IMR-90 (cell line): ENCODE measurements around the gene MAPK8IP3. TPM values are rescaled to one million over a fixed set of nuclear protein-coding genes. Genes with fewer than 3 reads are reported as not detected.

Experiments used
- ATAC-seq: fragments of 200-7000 bp; cut with Tn5 transposase; 2 replicates; pipeline ENCODE4 v1.9.1; 2020; ENCODE audit warnings: low read depth, mild to moderate bottlenecking, moderate library complexity
- BruUV-seq: library from RNA; stranded (reverse); fragments of 400-500 nt; replicated peaks from 2 replicates; lab custom pipeline; 2021; lab: Mats Ljungman, UMichigan
- CTCF ChIA-PET: fragments of 300-600 bp; formaldehyde crosslinking; extraction: SDS; loops from one replicate; lab custom pipeline; 2021; ENCODE audit warnings: antibody characterized with exemption; lab: Yijun Ruan, JAX
- POLR2A ChIA-PET: fragments of 300-600 bp; sonication (Branson Sonifier 250); formaldehyde crosslinking; loops from one replicate; lab custom pipeline; 2022; ENCODE audit warnings: antibody characterized with exemption; ENCODE audit not compliant: unreplicated experiment; lab: Charles Lee
- DNase-seq: peaks from one replicate; pipeline ENCODE4 v3.0.0; 2013
- H2AFZ ChIP-seq: replicated peaks from 2 replicates; pipeline ENCODE3; 2013; ENCODE audit warnings: low read length, mild to moderate bottlenecking; ENCODE audit not compliant: poor library complexity
- H2AK5ac ChIP-seq: 2 replicates; pipeline ENCODE4 v1.6.1; 2013; ENCODE audit warnings: low read depth, low read length, inconsistent platforms
- H2AK9ac ChIP-seq: replicated peaks from 2 replicates; pipeline ENCODE3; 2013; ENCODE audit warnings: mild to moderate bottlenecking, low read depth, low read length, moderate library complexity; ENCODE audit not compliant: poor library complexity
- H2BK120ac ChIP-seq: 2 replicates; pipeline ENCODE4 v1.6.1; 2013; ENCODE audit warnings: low read depth, low read length, inconsistent platforms
- H2BK15ac ChIP-seq: 3 replicates; pipeline ENCODE4 v1.6.1; 2013; ENCODE audit warnings: low read depth, low read length, inconsistent platforms
- H2BK20ac ChIP-seq: 2 replicates; pipeline ENCODE4 v1.6.1; 2013; ENCODE audit warnings: low read depth, mild to moderate bottlenecking, inconsistent platforms, low read length, moderate library complexity
- H2BK5ac ChIP-seq: 2 replicates; pipeline ENCODE4 v1.6.1; 2013; ENCODE audit warnings: mild to moderate bottlenecking, low read depth, low read length, inconsistent platforms; ENCODE audit not compliant: poor library complexity, severe bottlenecking
- H3K14ac ChIP-seq: replicated peaks from 2 replicates; pipeline ENCODE4 v1.6.1; 2013; ENCODE audit warnings: low read depth, low read length, inconsistent platforms
- H3K18ac ChIP-seq: 2 replicates; pipeline ENCODE4 v1.6.1; 2013; ENCODE audit warnings: low read depth, low read length, control low read depth
- H3K23ac ChIP-seq: 2 replicates; pipeline ENCODE4 v1.6.1; 2013; ENCODE audit warnings: low read depth, low read length, inconsistent platforms
- H3K27ac ChIP-seq: 2 replicates; pipeline ENCODE4 v1.5.1; 2013; ENCODE audit warnings: mild to moderate bottlenecking, control low read depth, low read length; ENCODE audit not compliant: insufficient read depth
- H3K27me3 ChIP-seq: 2 replicates; pipeline ENCODE4 v1.6.1; 2013; ENCODE audit warnings: low read length; ENCODE audit not compliant: control insufficient read depth, insufficient read depth
- H3K36me3 ChIP-seq: 2 replicates; pipeline ENCODE4 v1.6.1; 2013; ENCODE audit warnings: low read length, mixed read lengths; ENCODE audit not compliant: control insufficient read depth, insufficient read depth
- H3K4ac ChIP-seq: 2 replicates; pipeline ENCODE4 v1.6.1; 2013; ENCODE audit warnings: low read depth, low read length, inconsistent platforms
- H3K4me1 ChIP-seq: 2 replicates; pipeline ENCODE4 v1.6.1; 2013; ENCODE audit warnings: low read length, mixed read lengths; ENCODE audit not compliant: control insufficient read depth, insufficient read depth
- H3K4me2 ChIP-seq: 2 replicates; pipeline ENCODE4 v1.6.1; 2013; ENCODE audit warnings: low read depth, mild to moderate bottlenecking, control low read depth, low read length, moderate library complexity
- H3K4me3 ChIP-seq: 2 replicates; pipeline ENCODE4 v1.5.1; 2013; ENCODE audit warnings: low read depth, mild to moderate bottlenecking, control low read depth, low read length, moderate library complexity; ENCODE audit not compliant: insufficient read depth
- H3K56ac ChIP-seq: 2 replicates; pipeline ENCODE4 v1.6.1; 2013; ENCODE audit warnings: low read length, inconsistent platforms; ENCODE audit not compliant: insufficient read depth; ENCODE audit errors: extremely low read depth
- H3K79me1 ChIP-seq, 2 experiments: 2 replicates each; pipeline ENCODE4 v1.6.1; 2013; ENCODE audit warnings: low read length in 2 of 2, inconsistent platforms in 1 of 2, low read depth in 1 of 2
- H3K9ac ChIP-seq: 2 replicates; pipeline ENCODE4 v1.6.1; 2013; ENCODE audit warnings: low read depth, low read length, control low read depth
- H3K9me1 ChIP-seq: 2 replicates; pipeline ENCODE4 v1.6.1; 2013; ENCODE audit warnings: low read length, inconsistent platforms; ENCODE audit not compliant: insufficient read depth
- H3K9me3 ChIP-seq: 2 replicates; pipeline ENCODE4 v1.6.1; 2013; ENCODE audit warnings: low read length; ENCODE audit not compliant: control insufficient read depth, insufficient read depth
- H4K20me1 ChIP-seq: 2 replicates; pipeline ENCODE4 v1.6.1; 2013; ENCODE audit warnings: low read length, inconsistent platforms; ENCODE audit not compliant: insufficient read depth
- H4K5ac ChIP-seq: 2 replicates; pipeline ENCODE4 v1.6.1; 2013; ENCODE audit warnings: mild to moderate bottlenecking, low read depth, low read length, control low read depth
- H4K8ac ChIP-seq, 2 experiments: 2 replicates each; pipeline ENCODE4 v1.6.1; 2013; ENCODE audit warnings: low read depth in 2 of 2, low read length in 2 of 2, control low read depth in 1 of 2, inconsistent platforms in 1 of 2
- H4K91ac ChIP-seq: 2 replicates; pipeline ENCODE4 v1.6.1; 2013; ENCODE audit warnings: low read depth, low read length, inconsistent platforms; ENCODE audit not compliant: insufficient read depth
- CEBPB ChIP-seq: IDR thresholded peaks from 2 replicates; pipeline ENCODE4 v1.6.1; 2012; ENCODE audit warnings: low read depth, low read length, improper control_type of control experiment
- RCOR1 ChIP-seq: IDR thresholded peaks from 2 replicates; pipeline ENCODE4 v1.6.1; 2012; ENCODE audit warnings: mild to moderate bottlenecking, low read length, improper control_type of control experiment; ENCODE audit not compliant: insufficient replicate concordance
- SMC3 ChIP-seq: fragments of 150-350 bp; IDR thresholded peaks from 2 replicates; pipeline ENCODE4 v1.6.1; 2016; ENCODE audit warnings: low read depth, mild to moderate bottlenecking, antibody characterized with exemption, low read length, moderate library complexity
- USF2 ChIP-seq: fragments of 150-350 bp; IDR thresholded peaks from 2 replicates; pipeline ENCODE4 v1.6.1; 2017; ENCODE audit warnings: mild to moderate bottlenecking, antibody characterized with exemption, low read length, low read depth
- WGBS, 2 experiments: methylation state at CpG; one replicate each; pipeline versions ENCODE4 v1.1.5 to v1.1.7; 2013; ENCODE audit warnings: missing lambda C conversion rate in 2 of 2; ENCODE audit not compliant: insufficient read length in 1 of 2; ENCODE audit errors: extremely low coverage in 2 of 2; 5-methylcytosine and 5-hydroxymethylcytosine counted together
- dilution Hi-C: fragments of 300-500 bp; cut with HindIII; formaldehyde crosslinking; loops from one replicate; pipeline ENCODE4 v1.14.3; 2018; ENCODE audit warnings: low sequenced_read_pairs; ENCODE audit not compliant: unreplicated experiment
- in situ Hi-C: fragments of 300-500 bp; cut with MboI; formaldehyde crosslinking; loops from 3 replicates; pipeline ENCODE4 v1.14.3; 2019; ENCODE audit warnings: low sequenced_read_pairs, inconsistent platforms, mixed read lengths
- intact Hi-C: fragments of 100-400 bp; cut with micrococcal nuclease; formaldehyde crosslinking; loops from 2 replicates; pipeline ENCODE4 v1.10.0; 2022
- polyA plus RNA-seq, 3 experiments: library from polyadenylated mRNA; depleted of rRNA; stranded (reverse); fragments of >200 nt; gene quantifications; 2 replicates each; pipeline ENCODE4 v1.2.3, GENCODE V29; 2012; ENCODE audit warnings: low replicate concordance in 1 of 3
- total RNA-seq: library from RNA; depleted of rRNA; stranded (reverse); fragments of >200 nt; gene quantifications from 2 replicates; pipeline ENCODE4 v1.2.3, GENCODE V29; 2012

The MAPK8IP3 gene
- total and polyA plus RNA-seq, 2 of the 4 experiments (the other 2 are of a cell fraction) = 17.0 to 69.1 TPM

- Histone ChIP-seq H3K4ac (no peak overlapping the region), H4K20me1 (peaks cover 11% of the 10 kb centered on the region; the same call in 1 of the 2 replicates), H3K18ac (no peak overlapping the region), H3K9me1 (peaks cover 6% of the 10 kb centered on the region; the same call in 1 of the 2 replicates), H3K36me3 (peaks cover 68% of the 10 kb centered on the region), H2AK9ac (no peak overlapping the region), H3K9me3 (no peaks in the 10 kb centered on the region), H3K79me1 (peaks cover 15 to 42% of the 10 kb centered on the region in 2 experiments; a peak in 2 of 4 replicates), H3K23ac (no peak overlapping the region), H2BK15ac (no peak overlapping the region), H3K27me3 (no peaks in the 10 kb centered on the region), H3K4me2 (no peak overlapping the region), H2AFZ (no peak overlapping the region), H3K56ac (no peak overlapping the region), H3K4me1 (peaks cover 2% of the 10 kb centered on the region; the same call in 1 of the 2 replicates), H4K8ac (no peak overlapping the region), H4K91ac (no peak overlapping the region), H2AK5ac (no peak overlapping the region), H3K27ac (no peak overlapping the region), H3K9ac (no peak overlapping the region), H4K5ac (no peak overlapping the region), H3K14ac (no peak overlapping the region), H2BK20ac (no peak overlapping the region), H2BK5ac (no peak overlapping the region), H3K4me3 (no peak overlapping the region), H2BK120ac (no peak overlapping the region)
- DNase-seq (no peak), ATAC-seq (no peak)
- in situ Hi-C loops (no loop called here), dilution Hi-C loops (no loop called here), intact Hi-C loops (no loop called here)
- BruUV-seq = no TSS peak
- 93% methylated on average over 7 of the region's 11 CpGs; no CpG with 5 or more reads in 1 of the 2 experiments for WGBS, 2 experiments
- ChIA-PET POLR2A (no interaction called here), CTCF (no interaction called here)
- no peak for TF ChIP-seq USF2
- no peak for TF ChIP-seq SMC3
- TF ChIP-seq RCOR1 = no peak
- TF ChIP-seq CEBPB = no peak
Measured at GRCh38 chr16:1747934-1748333, 41.9 kb downstream of the MAPK8IP3 start.
